Fibroblast of lung (primary cell): Measurements from ENCODE around the gene WARS2. TPM values are rescaled to one million over a fixed set of nuclear protein-coding genes. Genes with fewer than 3 reads are reported as not detected.

Source experiments
- DNase-seq, 2 donors: peaks; one replicate each; pipeline versions ENCODE4 v3.0.0 to v3.0.0-alpha.2; 2010; ENCODE audit warnings: low read depth in 2 of 2
- H2AFZ ChIP-seq: 2 replicates; pipeline ENCODE4 v1.5.1; 2012; ENCODE audit warnings: low read length, control low read depth, inconsistent platforms
- H3K27ac ChIP-seq: 2 replicates; pipeline ENCODE4 v1.5.1; 2011; ENCODE audit warnings: low read length, control low read depth; ENCODE audit not compliant: insufficient read depth
- H3K27me3 ChIP-seq: 2 replicates; pipeline ENCODE4 v1.5.1; 2011; ENCODE audit warnings: mild to moderate bottlenecking, low read length; ENCODE audit not compliant: control insufficient read depth, insufficient read depth
- H3K36me3 ChIP-seq: 2 replicates; pipeline ENCODE4 v1.5.1; 2011; ENCODE audit warnings: low read length; ENCODE audit not compliant: control insufficient read depth, insufficient read depth
- H3K4me1 ChIP-seq: 2 replicates; pipeline ENCODE4 v1.5.1; 2011; ENCODE audit warnings: low read length; ENCODE audit not compliant: control insufficient read depth, insufficient read depth; ENCODE audit errors: extremely low read depth
- H3K4me2 ChIP-seq: 2 replicates; pipeline ENCODE4 v1.5.1; 2011; ENCODE audit warnings: low read length, control low read depth; ENCODE audit not compliant: insufficient read depth; ENCODE audit errors: extremely low read depth
- H3K4me3 ChIP-seq, 4 experiments: fragments of 200-600 bp in 1 of 4; sonication (generic) in 1 of 4; replicated peaks in 1 of 4; 2 replicates each; pipeline ENCODE4 v1.5.1; 2011 to 2016; ENCODE audit warnings: low read length in 4 of 4, low read depth in 3 of 4, mild to moderate bottlenecking in 3 of 4, control low read depth in 2 of 4, inconsistent platforms in 1 of 4, mixed read lengths in 1 of 4; ENCODE audit not compliant: insufficient read depth in 1 of 4; ENCODE audit errors: control extremely low read depth in 1 of 4
- H3K79me2 ChIP-seq: 2 replicates; pipeline ENCODE4 v1.5.1; 2012; ENCODE audit warnings: mild to moderate bottlenecking, low read length, inconsistent platforms; ENCODE audit not compliant: control insufficient read depth, insufficient read depth
- H3K9ac ChIP-seq: 2 replicates; pipeline ENCODE4 v1.5.1; 2011; ENCODE audit warnings: mild to moderate bottlenecking, low read length, control low read depth; ENCODE audit not compliant: insufficient read depth
- H3K9me3 ChIP-seq: 2 replicates; pipeline ENCODE4 v1.5.1; 2012; ENCODE audit warnings: low read depth, low read length; ENCODE audit not compliant: control insufficient read depth, insufficient read depth
- H4K20me1 ChIP-seq: 2 replicates; pipeline ENCODE4 v1.5.1; 2011; ENCODE audit warnings: low read length; ENCODE audit not compliant: control insufficient read depth, insufficient read depth; ENCODE audit errors: extremely low read depth
- EZH2 ChIP-seq: IDR thresholded peaks from 2 replicates; pipeline ENCODE4 v1.5.1; 2012; ENCODE audit warnings: low read length, control low read depth, mild to moderate bottlenecking; ENCODE audit errors: missing control alignments
- polyA plus RNA-seq, 2 donors: library from polyadenylated mRNA; depleted of rRNA in 1 of 2; stranded (reverse) in 1 of 2; unstranded in 1 of 2; fragments of >200 nt; gene quantifications; 2 replicates each; pipeline ENCODE4 v1.2.1, GENCODE V29; 2011 to 2012; ENCODE audit warnings: missing spikeins in 1 of 2
- total RNA-seq: library from RNA; depleted of rRNA; stranded (reverse); fragments of >200 nt; gene quantifications from 2 replicates; pipeline ENCODE4 v1.2.1, GENCODE V29; 2014
- TF ChIP-seq, protein P1 (sequence below), 2 donors: IDR thresholded peaks in 1 of 2; conservative IDR thresholded peaks in 1 of 2; 1 replicate in 1 of 2; 2 replicates in 1 of 2; pipeline ENCODE4 v1.5.1; 2011 to 2012; ENCODE audit warnings: low read length in 2 of 2, control low read depth in 1 of 2, inconsistent platforms in 1 of 2, low read depth in 1 of 2, mild to moderate bottlenecking in 1 of 2

WARS2 gene
- total and polyA plus RNA-seq, 2 donors (not counting 1 experiment from before 2014, with no cell fraction given), result 13.3 to 20.3 TPM

DNA sequence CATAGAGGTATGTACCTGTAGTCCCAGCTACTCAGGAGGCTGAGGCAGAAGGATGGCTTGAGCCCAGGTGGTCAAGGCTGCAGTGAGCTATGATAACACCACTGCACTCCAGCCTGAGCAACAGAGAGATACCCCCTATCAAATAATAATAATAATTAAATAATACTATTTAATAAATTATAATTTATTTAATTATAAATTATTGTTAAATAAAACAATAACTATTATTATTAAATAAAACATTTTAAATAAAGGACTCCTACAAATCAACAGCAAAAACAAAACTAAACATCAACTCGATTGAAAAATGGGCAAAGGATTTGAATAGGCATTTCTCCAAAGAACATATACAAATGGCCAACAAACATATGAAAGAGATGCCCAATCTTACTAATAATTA, 86.5 kb downstream of the WARS2 start:
- no peak for DNase-seq
- no peak overlapping the region for H2AFZ ChIP-seq
- no peak overlapping the region for H3K4me2 ChIP-seq
- TF ChIP-seq EZH2, result no peak
- TF ChIP-seq, protein P1, sequence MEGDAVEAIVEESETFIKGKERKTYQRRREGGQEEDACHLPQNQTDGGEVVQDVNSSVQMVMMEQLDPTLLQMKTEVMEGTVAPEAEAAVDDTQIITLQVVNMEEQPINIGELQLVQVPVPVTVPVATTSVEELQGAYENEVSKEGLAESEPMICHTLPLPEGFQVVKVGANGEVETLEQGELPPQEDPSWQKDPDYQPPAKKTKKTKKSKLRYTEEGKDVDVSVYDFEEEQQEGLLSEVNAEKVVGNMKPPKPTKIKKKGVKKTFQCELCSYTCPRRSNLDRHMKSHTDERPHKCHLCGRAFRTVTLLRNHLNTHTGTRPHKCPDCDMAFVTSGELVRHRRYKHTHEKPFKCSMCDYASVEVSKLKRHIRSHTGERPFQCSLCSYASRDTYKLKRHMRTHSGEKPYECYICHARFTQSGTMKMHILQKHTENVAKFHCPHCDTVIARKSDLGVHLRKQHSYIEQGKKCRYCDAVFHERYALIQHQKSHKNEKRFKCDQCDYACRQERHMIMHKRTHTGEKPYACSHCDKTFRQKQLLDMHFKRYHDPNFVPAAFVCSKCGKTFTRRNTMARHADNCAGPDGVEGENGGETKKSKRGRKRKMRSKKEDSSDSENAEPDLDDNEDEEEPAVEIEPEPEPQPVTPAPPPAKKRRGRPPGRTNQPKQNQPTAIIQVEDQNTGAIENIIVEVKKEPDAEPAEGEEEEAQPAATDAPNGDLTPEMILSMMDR (conservative IDR thresholded peaks at IDR 0.05 in 1 of 2, IDR thresholded peaks at IDR 0.05 in 1 of 2; ENCODE audit: low read depth in 1 of 2, low read length in 2 of 2), result no peak
- H4K20me1 ChIP-seq, result no peaks in the 10 kb centered on the region
- H3K9ac ChIP-seq, result no peak overlapping the region
- H3K27ac ChIP-seq, result no peak overlapping the region
- H3K4me3 ChIP-seq, result no peak overlapping the region
- no peaks in the 10 kb centered on the region for H3K79me2 ChIP-seq
- no peaks in the 10 kb centered on the region for H3K36me3 ChIP-seq
- H3K4me1 ChIP-seq, result no peaks in the 10 kb centered on the region
- H3K27me3 ChIP-seq, result no peaks in the 10 kb centered on the region
- H3K9me3 ChIP-seq, result no peaks in the 10 kb centered on the region

DNA sequence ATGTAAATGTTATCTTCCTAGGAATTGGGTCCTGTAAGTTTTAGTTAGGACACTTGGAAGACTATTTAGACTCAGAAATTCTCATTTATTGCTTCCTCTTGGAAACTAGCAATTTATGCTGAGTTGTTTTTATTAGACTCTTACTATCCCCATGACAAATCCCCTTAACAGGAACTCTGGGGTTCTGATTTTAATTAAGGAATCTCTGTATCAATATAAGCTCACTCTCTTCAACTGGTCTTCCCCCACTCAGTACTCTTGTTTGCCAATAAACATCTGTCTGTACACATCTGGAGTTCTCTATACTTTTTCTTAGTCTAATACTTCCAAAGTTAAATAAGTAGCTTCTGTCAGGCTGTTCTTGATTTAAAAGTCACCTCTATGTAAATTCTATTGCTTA, 88.2 kb downstream of the WARS2 start:
- Histone ChIP-seq H3K4me3 (no peak overlapping the region), H3K36me3 (no peaks in the 10 kb centered on the region), H3K27ac (no peak overlapping the region), H2AFZ (no peak overlapping the region), H3K9ac (no peak overlapping the region), H3K4me1 (no peaks in the 10 kb centered on the region), H3K27me3 (no peaks in the 10 kb centered on the region), H3K79me2 (no peaks in the 10 kb centered on the region), H3K4me2 (no peak overlapping the region), H3K9me3 (no peaks in the 10 kb centered on the region), H4K20me1 (no peaks in the 10 kb centered on the region)
- TF ChIP-seq EZH2, result no peak
- TF ChIP-seq, protein P1 (conservative IDR thresholded peaks at IDR 0.05 in 1 of 2, IDR thresholded peaks at IDR 0.05 in 1 of 2; ENCODE audit: low read depth in 1 of 2, low read length in 2 of 2), result no peak
- DNase-seq, result no peak

DNA sequence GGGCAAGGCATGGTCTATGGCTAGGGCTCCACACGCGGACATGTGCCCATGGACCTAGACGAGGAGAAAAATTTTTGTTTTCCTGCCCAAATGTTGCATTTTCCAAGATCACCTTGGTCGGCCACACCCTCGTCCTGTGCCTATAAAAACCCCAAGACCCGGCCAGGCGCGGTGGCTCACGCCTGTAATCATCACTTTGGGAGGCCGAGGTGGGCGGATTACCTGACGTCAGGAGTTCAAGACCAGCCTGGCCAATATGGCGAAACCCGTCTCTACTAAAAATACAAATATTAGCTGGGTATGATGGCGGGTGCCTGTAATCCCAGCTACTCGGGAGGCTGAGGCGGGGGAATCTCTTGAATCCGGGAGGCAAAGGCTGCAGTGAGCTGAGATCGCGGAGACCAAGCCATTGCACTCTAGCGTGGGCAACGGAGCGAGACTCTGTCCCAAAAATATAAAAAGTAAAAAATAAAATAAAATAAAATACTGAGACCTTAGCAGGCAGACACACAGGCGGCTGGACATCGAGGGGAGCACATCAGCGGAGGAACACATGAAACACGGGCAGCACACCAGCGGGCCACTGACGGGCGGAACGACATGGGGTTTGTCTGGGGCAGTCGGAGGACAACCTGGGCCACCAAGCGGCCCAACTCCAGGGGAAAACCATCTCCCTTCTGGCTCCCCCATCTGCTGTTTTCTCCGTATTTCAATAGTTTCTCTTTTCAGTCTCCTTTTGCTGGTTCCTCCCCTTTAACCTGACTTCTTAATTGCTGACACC, 91.6 kb downstream of the WARS2 start:
- Histone ChIP-seq H3K9me3 (no peaks in the 10 kb centered on the region), H3K27me3 (no peaks in the 10 kb centered on the region), H3K4me2 (no peak overlapping the region)

More for the DNA sequence above, 91.6 kb downstream of the WARS2 start:
- no peak overlapping the region for H3K27ac ChIP-seq
- H3K9ac ChIP-seq, result no peak overlapping the region
- no peaks in the 10 kb centered on the region for H3K4me1 ChIP-seq
- H3K79me2 ChIP-seq, result no peaks in the 10 kb centered on the region
- DNase-seq, result no peak
- H3K36me3 ChIP-seq, result no peaks in the 10 kb centered on the region
- no peak overlapping the region for H2AFZ ChIP-seq
- TF ChIP-seq, protein P1 (conservative IDR thresholded peaks at IDR 0.05 in 1 of 2, IDR thresholded peaks at IDR 0.05 in 1 of 2; ENCODE audit: low read depth in 1 of 2, low read length in 2 of 2), result no peak
- no peak for TF ChIP-seq EZH2
- no peaks in the 10 kb centered on the region for H4K20me1 ChIP-seq
- H3K4me3 ChIP-seq, result no peak overlapping the region
